GM21723 (cell line): Measurements from ENCODE around the gene RNFT1.
"Not testable (repeated sequence)": the region's sequence is repeated elsewhere in the genome, so short reads cannot be mapped to it uniquely, and the experiment has no call there.

Source experiments
- ATAC-seq: cut with Tn5 transposase; IDR thresholded peaks from one replicate; pipeline ENCODE4 v1.9.1; 2021; ENCODE audit warnings: mild to moderate bottlenecking, moderate library complexity; ENCODE audit not compliant: unreplicated experiment

Gene RNFT1

GRCh38 chr17:59930768-59931167, 33.8 kb downstream of the RNFT1 start:
- not testable (repeated sequence) for ATAC-seq

- ATAC-seq: not testable (repeated sequence)
Measured at GRCh38 chr17:59930121-59930520, 34.4 kb downstream of the RNFT1 start.

- ATAC-seq: not testable (repeated sequence)
Measured at GRCh38 chr17:59920637-59921036, 43.9 kb downstream of the RNFT1 start.

- no peak for ATAC-seq
Measured at GRCh38 chr17:59916446-59916845, 48.1 kb downstream of the RNFT1 start.

GRCh38 chr17:59914274-59914854, 50.2 kb downstream of the RNFT1 start:
- no peak for ATAC-seq

GRCh38 chr17:59907467-59907866, 57.1 kb downstream of the RNFT1 start:
- no peak for ATAC-seq

- ATAC-seq: no peak
Measured at GRCh38 chr17:59903455-59903854, 61.1 kb downstream of the RNFT1 start.
